Activated T-cell treated with anti-CD3 and anti-CD28 coated beads for 24 hours (primary cell): ENCODE measurements around the gene LTBP4.
A peak's percentile ranks its signal among the peaks of the same experiment; 100 is the strongest.
"Not testable (repeated sequence)": the region's sequence is repeated elsewhere in the genome, so short reads cannot be mapped to it uniquely, and the experiment has no call there.

Source experiments
- DNase-seq: peaks from one replicate; pipeline ENCODE4 v3.0.0-alpha.2; 2020; ENCODE audit warnings: low read depth

Gene LTBP4

DNA sequence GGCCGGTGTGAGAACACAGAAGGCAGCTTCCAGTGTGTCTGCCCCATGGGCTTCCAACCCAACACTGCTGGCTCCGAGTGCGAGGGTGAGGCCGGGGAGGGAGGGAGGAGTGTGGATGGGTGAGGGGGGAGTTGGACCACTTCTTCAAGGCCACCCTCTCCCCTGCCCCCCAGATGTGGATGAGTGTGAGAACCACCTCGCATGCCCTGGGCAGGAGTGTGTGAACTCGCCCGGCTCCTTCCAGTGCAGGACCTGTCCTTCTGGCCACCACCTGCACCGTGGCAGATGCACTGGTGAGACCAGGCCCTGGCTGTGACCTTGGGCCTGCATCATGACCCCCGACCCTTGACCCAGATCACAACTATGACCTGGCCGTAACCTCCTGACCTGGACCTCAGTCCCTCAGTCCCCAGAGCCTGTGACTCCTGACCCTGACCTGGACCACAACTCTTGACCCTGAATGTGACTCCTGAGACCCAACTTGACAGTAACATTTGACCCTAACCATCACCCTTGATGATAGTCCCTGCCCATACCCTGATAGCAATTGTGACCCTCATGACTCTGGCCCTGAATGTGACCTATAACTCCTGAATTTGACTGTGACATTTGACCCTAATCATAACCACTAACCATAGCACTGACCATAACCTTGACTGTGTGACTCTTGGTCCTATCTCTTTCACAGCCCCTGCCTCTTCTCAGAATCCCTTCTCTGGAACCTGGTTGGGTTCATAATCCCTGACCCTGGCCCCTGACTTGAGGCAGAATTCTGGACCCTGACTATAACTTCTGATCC is 10.9 kb downstream of the LTBP4 start:
- DNase-seq, result no peak

DNA sequence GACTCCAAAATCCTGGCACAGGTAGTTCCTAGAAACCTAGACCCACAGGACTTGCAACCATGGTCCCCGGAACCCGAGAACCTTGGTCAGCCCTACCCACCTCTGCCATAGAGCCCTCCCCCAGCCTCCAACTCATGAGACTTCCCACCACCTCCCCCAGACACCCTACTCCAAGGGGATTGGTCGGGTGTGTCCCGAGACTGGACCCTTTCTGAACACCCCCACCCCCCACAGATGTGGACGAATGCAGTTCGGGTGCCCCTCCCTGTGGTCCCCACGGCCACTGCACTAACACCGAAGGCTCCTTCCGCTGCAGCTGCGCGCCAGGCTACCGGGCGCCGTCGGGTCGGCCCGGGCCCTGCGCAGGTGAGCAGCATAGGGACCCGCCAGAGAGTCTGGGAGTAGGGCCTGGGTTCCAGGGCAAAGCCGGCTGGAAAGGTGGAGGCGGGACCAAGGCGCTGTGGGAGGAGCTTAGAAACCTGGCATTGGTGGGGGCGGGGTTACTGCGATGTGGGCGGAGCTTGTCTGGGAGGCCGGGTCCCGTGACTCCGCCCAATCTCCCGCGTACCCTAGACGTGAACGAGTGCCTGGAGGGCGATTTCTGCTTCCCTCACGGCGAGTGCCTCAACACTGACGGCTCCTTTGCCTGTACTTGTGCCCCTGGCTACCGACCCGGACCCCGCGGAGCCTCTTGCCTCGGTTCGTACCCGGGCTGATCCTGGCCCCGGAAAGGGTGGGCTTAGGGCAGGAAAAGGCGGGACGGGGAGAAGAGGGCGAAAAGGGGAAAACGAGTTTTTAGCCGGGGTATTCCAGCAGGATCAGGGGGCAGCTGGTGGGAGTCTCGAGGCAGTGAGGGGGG is 11.9 kb downstream of the LTBP4 start:
- DNase-seq, result peak; percentile 70

DNA sequence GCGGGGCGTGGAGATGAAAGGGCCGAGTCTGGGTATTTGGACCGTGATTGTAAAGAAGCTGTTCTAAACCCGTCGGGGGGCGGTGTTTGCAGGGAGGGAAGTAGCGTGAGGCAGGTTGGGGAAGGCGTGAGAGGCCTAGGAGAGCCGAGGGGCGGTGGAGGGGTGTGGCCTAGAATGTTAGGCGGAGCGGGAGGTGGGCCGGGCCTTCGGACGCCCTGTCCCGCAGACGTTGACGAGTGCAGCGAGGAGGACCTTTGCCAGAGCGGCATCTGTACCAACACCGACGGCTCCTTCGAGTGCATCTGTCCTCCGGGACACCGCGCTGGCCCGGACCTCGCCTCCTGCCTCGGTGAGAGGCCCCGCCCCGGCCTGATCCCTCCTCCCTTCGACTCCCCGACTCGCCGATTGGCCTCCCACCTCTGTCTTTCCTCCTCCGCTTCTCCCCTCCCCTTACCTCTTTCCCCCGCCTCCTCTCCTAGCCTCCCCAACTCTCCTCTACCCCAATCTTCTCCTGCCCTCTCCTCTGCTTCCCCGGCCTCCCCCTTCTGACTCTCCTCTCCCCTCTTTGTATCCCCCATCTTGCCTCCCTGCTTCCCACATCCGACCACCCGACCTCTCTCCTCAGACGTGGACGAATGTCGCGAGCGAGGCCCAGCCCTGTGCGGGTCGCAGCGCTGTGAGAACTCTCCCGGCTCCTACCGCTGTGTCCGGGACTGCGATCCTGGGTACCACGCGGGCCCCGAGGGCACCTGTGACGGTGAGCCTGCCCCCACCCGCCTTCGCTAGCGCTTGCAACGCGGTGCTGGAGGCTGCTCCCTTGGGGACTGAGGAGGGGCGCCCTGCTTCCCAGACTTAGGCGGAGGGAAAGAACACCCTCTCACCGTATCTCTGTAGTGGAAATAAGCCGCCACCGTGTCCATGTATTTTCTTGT is 12.8 kb downstream of the LTBP4 start:
- peak; percentile 81 for DNase-seq

DNA sequence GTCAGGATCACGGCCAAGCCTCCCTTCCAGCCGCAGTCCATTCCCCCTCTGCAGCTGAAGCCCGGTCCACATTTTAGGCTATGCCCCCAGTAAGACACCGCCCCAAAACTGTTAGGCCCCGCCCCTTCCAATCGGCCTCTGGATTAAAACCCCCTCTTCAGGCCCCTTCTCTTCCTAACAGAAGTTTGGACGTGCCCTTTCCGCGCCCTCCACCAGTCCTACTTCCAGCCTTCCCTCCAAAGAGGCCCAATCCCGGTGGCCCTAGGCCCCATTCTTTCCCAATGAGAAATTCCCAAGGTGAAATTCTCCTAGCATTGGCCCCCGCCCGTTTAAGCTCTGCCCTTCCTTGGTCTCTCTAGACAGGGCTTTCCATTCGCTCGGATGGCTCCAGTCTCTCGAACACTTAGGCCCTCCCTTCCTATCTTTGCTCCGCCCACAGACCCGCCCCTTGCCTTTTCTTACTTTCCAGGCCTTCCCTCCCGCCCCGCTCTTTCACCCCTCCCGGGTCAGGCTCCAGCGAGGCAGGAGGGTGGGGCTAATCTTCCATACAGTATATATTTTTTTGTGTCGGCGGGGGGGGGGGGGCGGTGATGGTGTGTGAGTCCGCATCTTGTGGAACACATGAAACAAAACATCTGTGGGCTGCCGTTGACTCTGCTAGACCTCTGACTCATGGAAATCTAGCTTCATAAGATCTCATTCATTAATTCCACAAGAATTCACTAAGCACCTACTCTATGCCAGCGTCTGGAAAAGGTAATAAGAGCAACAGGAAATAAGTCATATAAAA is 13.6 kb downstream of the LTBP4 start:
- DNase-seq, result peak; percentile 96

DNA sequence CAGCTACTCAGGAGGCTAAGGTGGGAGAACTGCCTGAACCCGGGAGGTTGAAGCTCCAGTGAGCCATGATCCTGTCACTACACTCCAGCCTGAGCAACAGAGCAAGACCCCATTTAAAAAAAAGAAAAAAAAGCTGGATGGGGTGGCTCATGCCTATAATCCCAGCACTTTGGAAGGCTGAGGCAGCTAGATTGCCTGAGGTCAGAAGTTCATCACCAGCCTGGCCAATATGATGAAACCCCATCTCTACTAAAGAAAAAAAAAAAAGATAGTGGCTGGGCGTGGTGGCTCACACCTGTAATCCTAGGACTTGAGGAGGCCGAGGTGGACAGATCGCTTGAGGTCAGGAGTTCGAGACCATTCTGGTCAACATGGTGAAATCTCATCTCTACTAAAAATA is 15.0 kb downstream of the LTBP4 start:
- DNase-seq, result no peak

DNA sequence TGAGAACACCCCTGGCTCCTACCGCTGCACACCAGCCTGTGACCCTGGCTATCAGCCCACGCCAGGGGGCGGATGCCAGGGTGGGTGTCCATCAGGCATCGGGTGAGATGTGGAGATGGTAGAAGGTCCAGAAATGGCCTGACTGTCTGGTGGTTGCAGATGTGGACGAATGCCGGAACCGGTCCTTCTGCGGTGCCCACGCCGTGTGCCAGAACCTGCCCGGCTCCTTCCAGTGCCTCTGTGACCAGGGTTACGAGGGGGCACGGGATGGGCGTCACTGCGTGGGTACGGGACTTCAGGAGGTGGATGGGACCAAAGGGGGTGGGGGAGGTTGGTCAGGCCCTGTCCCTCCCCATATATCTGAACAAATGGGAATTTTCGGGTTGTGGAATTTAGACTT is 15.8 kb downstream of the LTBP4 start:
- DNase-seq, result no peak

DNA sequence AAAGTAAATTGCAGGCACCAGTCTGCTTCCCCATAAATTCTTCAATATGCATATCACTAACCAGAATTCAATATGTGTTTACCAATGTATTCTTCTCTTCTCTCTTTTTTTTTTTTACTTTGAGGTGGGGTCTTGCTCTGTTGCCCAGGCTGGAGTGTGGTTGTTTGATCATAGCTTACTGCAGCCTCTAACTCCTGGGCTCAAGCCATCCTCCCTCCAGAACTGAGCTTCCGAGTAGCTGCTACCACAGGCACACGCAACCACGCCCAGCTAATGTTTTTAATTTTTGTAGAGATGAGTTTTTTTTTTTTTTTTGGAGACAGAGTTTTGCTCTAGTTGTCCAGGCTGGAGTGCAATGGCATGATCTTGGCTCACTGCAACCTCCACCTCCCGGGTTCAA is 16.8 kb downstream of the LTBP4 start:
- DNase-seq, result no peak

DNA sequence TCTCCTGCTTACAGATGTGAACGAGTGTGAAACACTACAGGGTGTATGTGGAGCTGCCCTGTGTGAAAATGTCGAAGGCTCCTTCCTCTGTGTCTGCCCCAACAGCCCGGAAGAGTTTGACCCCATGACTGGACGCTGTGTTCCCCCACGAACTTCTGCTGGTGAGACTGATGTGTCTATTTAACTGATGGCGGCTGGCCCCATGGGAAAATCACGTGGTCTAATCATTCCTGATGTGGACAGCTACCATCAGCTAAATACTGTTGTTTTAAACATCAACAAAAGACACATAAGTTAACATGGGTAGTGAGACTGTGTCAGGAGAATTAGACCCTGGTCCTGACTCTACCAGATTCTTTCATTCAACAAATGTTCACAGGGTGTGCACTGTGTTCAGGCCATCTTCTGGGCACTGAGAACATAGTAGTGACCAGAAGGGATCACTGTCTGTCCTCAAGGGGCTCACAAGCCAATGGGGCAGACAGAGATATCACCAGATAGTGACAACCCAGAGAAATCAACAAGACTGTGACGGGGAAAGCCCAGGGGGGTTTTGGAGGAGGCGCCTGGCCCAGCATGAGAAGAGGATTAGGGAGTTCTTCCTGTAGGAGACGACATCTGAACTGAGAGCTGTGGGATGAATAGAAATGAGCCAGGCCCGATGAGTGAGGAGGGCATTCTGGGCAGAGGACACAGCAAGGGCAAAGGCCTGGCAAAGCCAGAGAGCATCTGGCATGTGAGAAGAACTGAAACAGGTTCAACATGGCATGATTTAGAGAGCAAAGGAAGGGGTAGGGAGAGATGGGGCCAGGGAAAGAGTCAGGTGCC is 18.4 kb downstream of the LTBP4 start:
- DNase-seq, result no peak

DNA sequence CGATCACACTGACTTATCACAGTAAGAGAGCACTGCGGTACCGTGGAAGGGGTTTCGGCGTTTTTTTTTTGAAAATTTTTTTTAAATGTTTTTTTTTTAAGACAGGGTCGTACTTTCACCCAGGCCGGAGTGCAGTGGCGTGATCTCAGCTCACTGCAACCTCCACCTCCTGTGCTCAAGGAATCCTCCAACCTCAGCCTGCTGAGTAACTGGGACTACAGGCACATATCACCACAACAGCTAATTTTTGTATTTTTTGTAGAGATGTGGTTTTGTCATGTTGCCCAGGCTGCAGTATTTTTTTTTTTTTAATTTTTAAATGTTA is 19.0 kb downstream of the LTBP4 start:
- no peak for DNase-seq

DNA sequence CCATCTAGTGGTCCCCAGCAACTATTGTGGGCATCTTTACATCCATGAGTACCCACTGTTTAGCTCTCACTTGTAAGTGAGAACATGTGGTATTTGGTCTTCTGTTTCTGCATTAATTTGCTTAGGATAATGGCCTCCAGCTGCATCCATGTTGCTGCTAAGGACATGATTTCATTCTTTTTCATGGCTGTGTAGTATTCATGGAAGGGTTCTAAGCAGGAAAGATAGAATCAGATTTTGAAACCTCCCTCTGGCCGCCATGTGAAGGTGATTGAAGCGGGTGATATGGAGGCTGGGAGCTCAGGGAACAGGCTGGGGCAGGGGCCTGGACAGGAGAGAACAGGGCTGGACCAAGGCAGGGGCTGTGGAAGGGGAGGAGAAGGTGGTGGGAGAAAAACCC is 20.1 kb downstream of the LTBP4 start:
- no peak for DNase-seq

DNA sequence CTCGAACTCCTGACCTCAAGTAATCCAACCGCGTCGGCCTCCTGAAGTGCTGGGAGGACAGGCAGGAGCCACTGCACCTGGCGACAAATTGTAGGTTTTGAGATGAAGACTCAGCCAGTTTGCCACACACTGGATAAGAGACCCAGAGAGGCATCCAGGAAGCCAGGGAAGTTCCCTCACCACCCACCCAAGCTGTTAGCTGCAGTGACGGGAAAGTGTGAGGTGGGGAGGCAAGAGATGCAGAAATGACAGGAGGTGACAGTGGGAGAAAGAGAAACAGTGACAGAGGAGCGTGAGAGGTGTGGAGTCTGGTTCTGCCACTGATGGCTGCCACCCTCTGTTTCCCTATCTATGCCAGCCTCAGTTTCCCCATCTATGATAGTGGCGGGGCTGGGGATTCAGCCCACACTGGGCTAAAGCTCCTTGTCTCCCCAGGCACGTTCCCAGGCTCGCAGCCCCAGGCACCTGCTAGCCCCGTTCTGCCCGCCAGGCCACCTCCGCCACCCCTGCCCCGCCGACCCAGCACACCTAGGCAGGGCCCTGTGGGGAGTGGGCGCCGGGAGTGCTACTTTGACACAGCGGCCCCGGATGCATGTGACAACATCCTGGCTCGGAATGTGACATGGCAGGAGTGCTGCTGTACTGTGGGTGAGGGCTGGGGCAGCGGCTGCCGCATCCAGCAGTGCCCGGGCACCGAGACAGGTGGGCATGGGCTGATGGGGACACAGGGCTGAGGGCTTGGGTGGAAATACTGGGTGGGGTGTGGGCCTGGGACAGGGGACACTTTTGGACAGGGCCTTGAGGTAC is 21.0 kb downstream of the LTBP4 start:
- no peak for DNase-seq

DNA sequence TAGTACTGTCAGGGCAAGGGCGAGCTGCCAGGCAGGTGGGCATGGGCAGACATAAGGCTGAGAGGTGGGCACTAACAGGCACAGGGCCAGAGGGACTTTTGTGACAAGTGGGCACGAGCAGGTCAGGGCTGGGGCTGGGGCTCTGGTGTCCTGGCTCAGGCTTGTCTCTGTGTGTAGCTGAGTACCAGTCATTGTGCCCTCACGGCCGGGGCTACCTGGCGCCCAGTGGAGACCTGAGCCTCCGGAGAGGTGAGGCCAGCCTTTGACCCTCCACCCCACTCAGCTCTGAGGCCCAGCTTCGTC is 21.6 kb downstream of the LTBP4 start:
- no peak for DNase-seq

DNA sequence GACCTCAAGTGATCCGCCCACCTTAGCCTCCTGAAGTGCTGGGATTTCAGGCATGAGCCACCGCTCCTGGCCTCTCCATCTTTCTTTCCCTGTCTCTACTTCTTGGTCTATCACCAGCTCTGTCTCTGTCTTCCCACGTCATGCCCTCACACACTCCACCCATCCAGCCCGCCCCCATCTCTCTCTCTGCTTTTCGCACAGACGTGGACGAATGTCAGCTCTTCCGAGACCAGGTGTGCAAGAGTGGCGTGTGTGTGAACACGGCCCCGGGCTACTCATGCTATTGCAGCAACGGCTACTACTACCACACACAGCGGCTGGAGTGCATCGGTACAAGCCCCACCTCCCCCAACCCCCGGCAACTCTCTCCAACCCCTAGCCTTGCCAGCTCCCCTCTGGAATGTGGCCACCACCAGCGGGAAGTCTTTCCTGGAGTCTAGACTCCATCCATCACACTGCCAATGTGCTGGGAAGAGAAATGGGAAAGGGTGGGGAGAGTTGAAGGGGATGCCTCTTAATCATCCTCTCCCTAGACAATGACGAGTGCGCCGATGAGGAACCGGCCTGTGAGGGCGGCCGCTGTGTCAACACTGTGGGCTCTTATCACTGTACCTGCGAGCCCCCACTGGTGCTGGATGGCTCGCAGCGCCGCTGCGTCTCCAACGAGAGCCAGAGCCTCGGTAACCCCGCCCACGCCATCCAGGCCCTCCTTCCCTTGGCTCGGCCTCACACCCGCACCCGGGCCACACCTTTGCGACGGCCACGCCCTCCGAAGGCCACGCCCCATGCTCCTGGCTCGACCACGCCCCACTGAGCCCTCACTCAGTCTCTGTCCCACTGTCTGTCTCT is 22.5 kb downstream of the LTBP4 start:
- DNase-seq, result no peak

DNA sequence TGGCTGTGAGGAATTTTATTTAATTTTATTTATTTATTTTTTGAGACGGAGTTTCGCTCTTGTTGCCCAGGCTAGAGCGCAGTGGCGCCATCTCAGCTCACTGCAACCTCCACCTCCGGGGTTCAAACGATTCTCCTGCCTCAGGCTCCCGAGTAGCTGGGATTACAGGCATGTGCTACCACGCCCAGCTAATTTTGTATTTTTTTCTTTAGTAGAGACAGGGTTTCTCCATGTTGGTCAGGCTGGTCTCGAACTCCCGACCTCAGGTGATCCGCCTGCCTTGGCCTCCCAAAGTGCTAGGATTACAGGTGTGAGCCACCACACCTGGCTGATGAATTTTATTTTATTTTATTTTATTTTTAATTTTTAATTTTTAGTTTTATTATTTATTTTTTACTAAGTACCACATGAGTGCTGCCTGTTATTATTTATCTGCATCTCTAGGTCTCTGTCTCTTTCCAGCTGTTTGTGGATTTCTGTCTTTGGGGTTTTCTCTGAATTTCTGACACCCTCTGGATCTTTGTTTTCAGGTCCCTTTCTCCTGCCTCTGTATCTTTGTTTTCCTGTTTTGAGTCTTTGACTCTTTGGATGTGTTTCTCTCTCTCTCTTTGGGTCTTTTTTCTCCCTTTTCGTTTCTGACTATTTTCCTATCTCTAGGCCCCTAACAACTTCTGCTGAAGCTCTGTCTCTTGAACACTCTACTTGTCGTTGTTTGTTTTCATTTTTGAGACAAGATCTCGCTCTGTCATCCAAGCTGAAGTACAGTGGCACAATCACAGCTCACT is 23.4 kb downstream of the LTBP4 start:
- DNase-seq, result not testable (repeated sequence)

DNA sequence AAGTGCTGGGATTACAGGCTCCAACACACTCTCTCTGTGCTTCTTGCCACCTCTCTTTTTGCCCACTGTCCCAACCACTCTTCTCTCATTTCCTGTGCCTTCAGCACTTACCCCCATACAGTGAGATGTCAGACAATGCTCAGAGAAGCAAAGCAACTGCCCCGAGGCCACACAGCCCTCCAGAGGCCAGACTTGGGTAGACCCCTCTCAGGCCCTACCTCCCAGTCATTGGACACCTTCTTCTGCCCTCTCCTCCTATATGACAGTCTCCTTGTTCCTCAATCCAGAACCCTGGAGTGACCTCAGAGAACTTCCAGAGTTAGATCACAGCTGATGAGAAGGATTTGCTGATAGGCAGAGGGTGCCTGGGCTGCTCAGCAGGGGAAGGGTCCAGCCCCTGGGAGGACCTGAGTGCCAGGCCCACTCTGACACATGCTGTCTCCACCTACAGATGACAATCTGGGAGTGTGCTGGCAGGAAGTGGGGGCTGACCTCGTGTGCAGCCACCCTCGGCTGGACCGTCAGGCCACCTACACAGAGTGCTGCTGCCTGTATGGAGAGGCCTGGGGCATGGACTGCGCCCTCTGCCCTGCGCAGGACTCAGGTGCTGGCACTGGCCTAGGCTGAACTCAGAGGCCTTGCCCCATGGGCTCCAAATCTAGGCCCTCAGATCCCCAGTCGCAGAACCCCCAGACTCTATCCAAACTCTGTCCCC is 24.4 kb downstream of the LTBP4 start:
- DNase-seq, result no peak

DNA sequence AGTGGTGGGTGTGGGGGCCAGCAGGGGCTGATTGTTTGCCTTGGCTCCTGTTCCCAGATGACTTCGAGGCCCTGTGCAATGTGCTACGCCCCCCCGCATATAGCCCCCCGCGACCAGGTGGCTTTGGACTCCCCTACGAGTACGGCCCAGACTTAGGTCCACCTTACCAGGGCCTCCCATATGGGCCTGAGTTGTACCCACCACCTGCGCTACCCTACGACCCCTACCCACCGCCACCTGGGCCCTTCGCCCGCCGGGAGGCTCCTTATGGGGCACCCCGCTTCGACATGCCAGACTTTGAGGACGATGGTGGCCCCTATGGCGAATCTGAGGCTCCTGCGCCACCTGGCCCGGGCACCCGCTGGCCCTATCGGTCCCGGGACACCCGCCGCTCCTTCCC is 25.7 kb downstream of the LTBP4 start:
- no peak for DNase-seq

DNA sequence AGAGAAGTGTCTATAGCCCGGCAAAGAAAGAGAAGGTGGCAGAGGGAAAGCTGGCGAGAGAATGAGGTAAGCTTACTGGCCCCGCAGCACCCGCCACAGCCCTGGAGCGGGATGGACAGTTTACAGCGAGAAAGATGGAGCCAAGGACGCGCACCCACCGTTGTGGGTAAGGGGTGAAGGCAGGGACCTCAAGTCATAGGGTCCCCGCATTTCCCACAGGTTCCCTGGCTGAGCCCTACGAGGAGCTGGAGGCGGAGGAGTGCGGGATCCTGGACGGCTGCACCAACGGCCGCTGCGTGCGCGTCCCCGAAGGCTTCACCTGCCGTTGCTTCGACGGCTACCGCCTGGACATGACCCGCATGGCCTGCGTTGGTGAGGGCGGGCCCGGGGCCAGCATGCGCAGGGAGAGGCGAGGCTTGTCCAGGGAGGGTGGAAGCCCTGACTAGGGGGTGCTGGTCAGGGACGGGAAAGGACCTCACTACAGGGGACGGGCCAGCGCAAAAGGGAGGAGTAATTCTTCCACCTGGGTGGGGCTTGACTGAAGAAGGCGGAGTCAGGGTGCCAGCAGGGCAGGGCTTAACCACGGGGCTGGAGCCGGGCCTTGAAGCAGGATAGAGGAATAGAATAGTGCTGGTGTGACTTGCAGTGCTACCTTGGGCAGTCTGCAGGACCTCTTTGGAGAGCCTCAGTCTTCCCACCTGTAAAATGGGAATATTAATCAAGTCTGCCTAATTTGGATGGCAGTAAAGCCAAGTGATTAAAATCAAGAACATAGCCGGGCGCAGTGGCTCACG is 26.5 kb downstream of the LTBP4 start:
- DNase-seq, result no peak
